K562 (cell line): ENCODE results near the gene GJA9. TPM values are rescaled to one million over a fixed set of nuclear protein-coding genes. Genes with fewer than 3 reads are reported as not detected.
A peak's percentile ranks its signal among the peaks of the same experiment; 100 is the strongest.

Experiments
- CGGBP1 ChIP-seq: fragments of 250-450 bp; sonication (Bioruptor Pico); IDR thresholded peaks from 2 replicates; pipeline ENCODE4 v1.9.0; 2021; ENCODE audit warnings: mild to moderate bottlenecking
- CREB3L1 ChIP-seq: fragments of 450-650 bp; IDR thresholded peaks from 2 replicates; pipeline ENCODE4 v1.6.1; 2014; ENCODE audit warnings: low read depth, mild to moderate bottlenecking, moderate library complexity, borderline replicate concordance
- CTCFL ChIP-seq: IDR thresholded peaks from 2 replicates; pipeline ENCODE4 v1.6.1; 2011; ENCODE audit warnings: borderline replicate concordance, low read depth, mild to moderate bottlenecking, moderate library complexity, low read length; ENCODE audit not compliant: insufficient read depth, poor library complexity, severe bottlenecking
- E2F8 ChIP-seq: fragments of 450-650 bp; IDR thresholded peaks from 2 replicates; pipeline ENCODE4 v1.7.1; 2018; ENCODE audit warnings: mild to moderate bottlenecking, low read depth; ENCODE audit not compliant: partially characterized antibody
- ELK1 ChIP-seq: sonication (generic); formaldehyde crosslinking; IDR thresholded peaks from 2 replicates; pipeline ENCODE4 v1.8.1; 2022; ENCODE audit warnings: missing genetic modification reagents
- MEF2A ChIP-seq: IDR thresholded peaks from 2 replicates; pipeline ENCODE4 v1.6.1; 2011; ENCODE audit warnings: low read depth, mild to moderate bottlenecking, low read length, moderate library complexity; ENCODE audit not compliant: control insufficient read depth
- NFE2 ChIP-seq: IDR thresholded peaks from 2 replicates; pipeline ENCODE4 v1.6.1; 2014; ENCODE audit warnings: antibody characterized with exemption, low read depth
- NONO ChIP-seq, 2 experiments: fragments of 200-400 bp in 1 of 2; fragments of 450-650 bp in 1 of 2; formaldehyde crosslinking in 1 of 2; IDR thresholded peaks; 2 replicates each; pipeline ENCODE4 v1.6.1; 2017; ENCODE audit warnings: low read depth in 2 of 2, mild to moderate bottlenecking in 2 of 2, moderate library complexity in 2 of 2, low read length in 1 of 2
- RBFOX2 ChIP-seq: fragments of 200-400 bp; formaldehyde crosslinking; IDR thresholded peaks from 2 replicates; pipeline ENCODE4 v1.6.1; 2017; ENCODE audit warnings: low read depth, mild to moderate bottlenecking, low read length, moderate library complexity
- THRA ChIP-seq: fragments of 450-650 bp; IDR thresholded peaks from 2 replicates; pipeline ENCODE4 v1.6.1; 2017; ENCODE audit warnings: mild to moderate bottlenecking, moderate library complexity
- ZEB2 ChIP-seq: fragments of 450-650 bp; IDR thresholded peaks from 2 replicates; pipeline ENCODE4 v1.6.1; 2016
- ZNF384 ChIP-seq: IDR thresholded peaks from 2 replicates; pipeline ENCODE4 v1.6.1; 2012; ENCODE audit warnings: low read depth, low read length, improper control_type of control experiment
- ZNF778 ChIP-seq: fragments of 450-650 bp; formaldehyde crosslinking; IDR thresholded peaks from 2 replicates; pipeline ENCODE4 v1.4.0; 2020; ENCODE audit warnings: mild to moderate bottlenecking, moderate library complexity
- ZSCAN32 ChIP-seq: fragments of 450-650 bp; formaldehyde crosslinking; IDR thresholded peaks from 2 replicates; pipeline ENCODE4 v1.4.0; 2020; ENCODE audit warnings: mild to moderate bottlenecking, moderate library complexity
- polyA plus RNA-seq, 8 experiments: library from polyadenylated mRNA; depleted of rRNA in 4 of 8; stranded (reverse) in 5 of 8; unstranded in 3 of 8; fragments of >200 nt; fragmentation: Nextera tagmentation in 2 of 8; fragmentation: Illumina TruSeq in 1 of 8; extraction: Ambion mirVana in 2 of 8; extraction: Trizol in 1 of 8; gene quantifications; 2 replicates each; pipeline versions ENCODE4 v1.2.1 to v1.2.3, GENCODE V29; 2011 to 2014; ENCODE audit warnings: inconsistent platforms in 1 of 8, missing spikeins in 1 of 8
- total RNA-seq, 7 experiments: library from RNA; depleted of rRNA in 6 of 7; stranded (reverse); fragments of >200 nt in 6 of 7; fragmentation: Illumina TruSeq in 2 of 7; extraction: Trizol in 2 of 7; gene quantifications; 2 replicates each; pipeline versions ENCODE4 v1.2.1 to v1.2.3, GENCODE V29; 2011 to 2021; ENCODE audit warnings: low replicate concordance in 1 of 7
- TF ChIP-seq, protein P1 (sequence below): conservative IDR thresholded peaks from 2 replicates; pipeline ENCODE4 v1.6.1; 2011; ENCODE audit warnings: low read depth, mild to moderate bottlenecking, low read length; ENCODE audit not compliant: control insufficient read depth

Gene GJA9
- total and polyA plus RNA-seq, 9 of the 15 experiments (the other 6 are each of a cell fraction or from before 2014, with no cell fraction given): not detected

GRCh38 chr1:38925391-38925790 is 44.0 kb upstream of the GJA9 start (continued):
- TF ChIP-seq RBFOX2 (no peak), CGGBP1 (CRISPR knock-in tag) (no peak), CTCFL (no peak), ZSCAN32 (CRISPR knock-in tag) (no peak), CREB3L1 (no peak), ELK1 (CRISPR knock-in tag) (no peak), MEF2A (no peak), E2F8 (no peak), NFE2 (no peak), ZEB2 (no peak), ZNF384 (peak; percentile 66), ZNF778 (CRISPR knock-in tag) (no peak), NONO (IDR thresholded peaks at IDR 0.05; ENCODE audit: low read depth in 2 of 2, low read length in 1 of 2) (no peak), THRA (no peak)
- TF ChIP-seq, protein P1, sequence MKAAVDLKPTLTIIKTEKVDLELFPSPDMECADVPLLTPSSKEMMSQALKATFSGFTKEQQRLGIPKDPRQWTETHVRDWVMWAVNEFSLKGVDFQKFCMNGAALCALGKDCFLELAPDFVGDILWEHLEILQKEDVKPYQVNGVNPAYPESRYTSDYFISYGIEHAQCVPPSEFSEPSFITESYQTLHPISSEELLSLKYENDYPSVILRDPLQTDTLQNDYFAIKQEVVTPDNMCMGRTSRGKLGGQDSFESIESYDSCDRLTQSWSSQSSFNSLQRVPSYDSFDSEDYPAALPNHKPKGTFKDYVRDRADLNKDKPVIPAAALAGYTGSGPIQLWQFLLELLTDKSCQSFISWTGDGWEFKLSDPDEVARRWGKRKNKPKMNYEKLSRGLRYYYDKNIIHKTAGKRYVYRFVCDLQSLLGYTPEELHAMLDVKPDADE: no peak
